ENCODE data around the gene KDM4C.

KDM4C gene

DNA sequence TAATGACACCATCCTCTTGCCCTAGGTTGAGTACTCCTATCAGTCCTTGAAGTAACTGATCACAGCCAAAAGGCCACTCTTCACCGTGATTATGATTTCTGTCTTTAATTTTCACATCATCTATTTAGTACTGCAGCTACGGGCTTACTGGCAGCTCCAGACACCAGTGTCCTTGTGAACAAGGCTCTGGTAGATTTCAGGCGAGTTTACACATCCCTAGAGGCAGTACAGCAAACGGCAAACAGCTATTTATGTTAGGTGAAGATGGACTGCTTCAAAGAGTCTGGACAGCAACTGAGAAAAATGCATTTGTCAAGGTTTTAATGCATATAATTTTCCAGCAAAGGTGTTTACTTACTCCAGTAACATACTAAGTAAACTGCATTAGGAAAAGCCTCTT lies 396.9 kb downstream of the KDM4C start:
- no peak overlapping the region for H3K4me3 ChIP-seq (ENCODE audit: low read depth, low read length)
- POLR2A ChIA-PET: no interaction called here
- TF ChIP-seq, protein P1, sequence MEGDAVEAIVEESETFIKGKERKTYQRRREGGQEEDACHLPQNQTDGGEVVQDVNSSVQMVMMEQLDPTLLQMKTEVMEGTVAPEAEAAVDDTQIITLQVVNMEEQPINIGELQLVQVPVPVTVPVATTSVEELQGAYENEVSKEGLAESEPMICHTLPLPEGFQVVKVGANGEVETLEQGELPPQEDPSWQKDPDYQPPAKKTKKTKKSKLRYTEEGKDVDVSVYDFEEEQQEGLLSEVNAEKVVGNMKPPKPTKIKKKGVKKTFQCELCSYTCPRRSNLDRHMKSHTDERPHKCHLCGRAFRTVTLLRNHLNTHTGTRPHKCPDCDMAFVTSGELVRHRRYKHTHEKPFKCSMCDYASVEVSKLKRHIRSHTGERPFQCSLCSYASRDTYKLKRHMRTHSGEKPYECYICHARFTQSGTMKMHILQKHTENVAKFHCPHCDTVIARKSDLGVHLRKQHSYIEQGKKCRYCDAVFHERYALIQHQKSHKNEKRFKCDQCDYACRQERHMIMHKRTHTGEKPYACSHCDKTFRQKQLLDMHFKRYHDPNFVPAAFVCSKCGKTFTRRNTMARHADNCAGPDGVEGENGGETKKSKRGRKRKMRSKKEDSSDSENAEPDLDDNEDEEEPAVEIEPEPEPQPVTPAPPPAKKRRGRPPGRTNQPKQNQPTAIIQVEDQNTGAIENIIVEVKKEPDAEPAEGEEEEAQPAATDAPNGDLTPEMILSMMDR (IDR thresholded peaks at IDR 0.05; ENCODE audit: insufficient read depth, low read length, missing control alignments): no peak
- CTCF ChIA-PET: no interaction called here
- DNase-seq (ENCODE audit: low read depth, low spot score): no peak

GRCh38 chr9:7161469-7161868 lies 403.7 kb downstream of the KDM4C start:
- TF ChIP-seq, protein P1 (IDR thresholded peaks at IDR 0.05; ENCODE audit: insufficient read depth, low read length, missing control alignments): no peak
- CTCF ChIA-PET: interaction anchor here (1.0 kb wide), 1 partner anchor 18 kb away, joined by 3 read pairs; no protein-coding TSS in a partner anchor
- DNase-seq (ENCODE audit: low read depth, low spot score): no peak
- POLR2A ChIA-PET: no interaction called here
- H3K4me3 ChIP-seq (ENCODE audit: low read depth, low read length): no peak overlapping the region

GRCh38 chr9:7163932-7164331 lies 406.2 kb downstream of the KDM4C start:
- POLR2A ChIA-PET: no interaction called here
- DNase-seq (ENCODE audit: low read depth, low spot score): no peak
- CTCF ChIA-PET: interaction anchor here (1.2 to 1.8 kb wide), 2 partner anchors 10 to 22 kb away, joined by 4 to 5 read pairs; no protein-coding TSS in a partner anchor
- no peak overlapping the region for H3K4me3 ChIP-seq (ENCODE audit: low read depth, low read length)
- TF ChIP-seq, protein P1 (IDR thresholded peaks at IDR 0.05; ENCODE audit: insufficient read depth, low read length, missing control alignments): no peak

DNA sequence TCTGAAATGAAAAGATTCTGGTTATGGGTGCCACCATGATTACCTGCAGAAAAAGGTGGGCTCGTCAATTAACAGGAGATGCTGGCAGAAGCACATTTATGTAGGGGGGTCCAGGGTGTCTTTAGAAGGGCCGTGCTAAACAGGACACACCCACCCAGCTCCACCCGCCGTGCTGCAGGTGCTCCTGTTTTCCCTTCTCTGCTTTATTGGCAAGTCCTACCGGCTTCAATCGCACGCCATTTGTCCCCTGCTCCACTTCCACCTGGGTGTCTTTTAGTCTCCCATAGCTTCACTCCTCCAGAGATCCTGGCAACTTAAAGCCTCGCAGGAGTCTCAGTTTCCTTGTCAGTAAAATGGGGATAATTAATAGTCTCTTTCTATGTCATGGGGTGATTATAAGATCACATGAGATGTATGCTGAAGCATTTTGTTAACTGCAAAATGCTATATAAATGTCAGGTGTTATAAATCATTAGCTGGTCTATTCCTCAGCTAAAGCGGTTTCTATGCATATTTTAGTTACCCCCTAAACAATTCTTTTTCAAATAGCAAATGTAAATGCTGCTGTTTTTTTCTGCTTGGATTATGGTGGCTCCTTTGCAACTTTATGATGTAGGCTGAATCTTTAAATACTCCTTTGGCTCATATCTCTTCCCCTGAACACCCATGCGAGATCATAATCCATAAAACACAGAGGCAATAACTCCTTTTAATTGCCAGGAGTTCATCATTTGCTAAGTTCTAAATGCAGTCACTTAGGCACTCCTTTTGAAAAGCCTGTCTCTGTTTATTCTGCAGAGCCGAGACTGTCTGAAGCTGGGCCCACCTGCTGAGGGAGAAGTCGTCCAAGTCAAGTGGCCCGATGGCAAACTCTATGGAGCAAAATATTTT lies 406.9 kb downstream of the KDM4C start:
- TF ChIP-seq, protein P1 (IDR thresholded peaks at IDR 0.05; ENCODE audit: insufficient read depth, low read length, missing control alignments): no peak
- ChIA-PET POLR2A (no interaction called here), CTCF (interaction anchor here (1.2 to 1.8 kb wide), 3 partner anchors 9 to 338 kb away, joined by 3 to 5 read pairs (median 4); no protein-coding TSS in a partner anchor)
- DNase-seq (ENCODE audit: low read depth, low spot score): no peak
- no peak overlapping the region for H3K4me3 ChIP-seq (ENCODE audit: low read depth, low read length)

DNA sequence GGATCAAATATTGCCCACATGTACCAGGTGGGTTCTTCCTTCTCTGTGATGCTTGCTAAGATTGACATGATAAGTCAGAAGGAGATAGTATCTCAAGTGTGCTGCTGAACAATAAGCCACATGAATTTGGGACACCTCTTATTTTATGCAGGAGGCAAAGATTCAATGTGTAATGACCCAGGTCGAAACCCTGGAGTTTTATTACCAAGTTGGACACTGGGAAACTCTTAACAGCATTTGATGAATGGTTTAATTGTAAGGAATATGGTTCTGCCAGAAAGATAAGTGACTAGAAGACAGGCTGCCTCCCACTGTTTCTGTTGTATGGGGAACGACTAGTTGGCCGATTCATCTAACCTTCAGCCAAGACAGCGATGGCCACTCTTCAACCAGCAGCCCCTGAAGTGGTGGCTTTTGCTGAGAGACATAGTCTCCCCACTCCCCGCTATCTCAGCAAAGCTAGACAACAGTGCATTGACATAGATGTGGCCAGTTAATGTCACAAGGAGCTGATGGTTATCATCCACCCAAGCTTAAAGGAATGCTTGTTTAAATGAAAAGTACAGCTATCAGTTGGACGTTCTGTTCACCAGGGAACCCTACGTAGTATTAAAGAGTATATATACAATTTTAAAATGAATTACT lies 407.7 kb downstream of the KDM4C start:
- POLR2A ChIA-PET: no interaction called here
- H3K4me3 ChIP-seq (ENCODE audit: low read depth, low read length): no peak overlapping the region
- CTCF ChIA-PET: interaction anchor here (1.3 kb wide), 1 partner anchor 338 kb away, joined by 3 read pairs; no protein-coding TSS in a partner anchor
- TF ChIP-seq, protein P1 (IDR thresholded peaks at IDR 0.05; ENCODE audit: insufficient read depth, low read length, missing control alignments): no peak
- DNase-seq (ENCODE audit: low read depth, low spot score): no peak

- ChIA-PET POLR2A (no interaction called here), CTCF (no interaction called here)
- no peak overlapping the region for H3K4me3 ChIP-seq (ENCODE audit: low read depth, low read length)
- TF ChIP-seq, protein P1 (IDR thresholded peaks at IDR 0.05; ENCODE audit: insufficient read depth, low read length, missing control alignments): no peak
- DNase-seq (ENCODE audit: low read depth, low spot score): no peak
Observed at GRCh38 chr9:7166074-7166473, 408.3 kb downstream of the KDM4C start.

Data from AG04449 (cell line).